ENCODE measurements around the gene NID1. TPM values are rescaled to one million over a fixed set of nuclear protein-coding genes. Genes with fewer than 3 reads are reported as not detected.
A peak's percentile ranks its signal among the peaks of the same experiment; 100 is the strongest.

NID1 gene
- total and polyA plus RNA-seq, 4 donors, result 15.4 to 151 (median 45.1) TPM

DNA sequence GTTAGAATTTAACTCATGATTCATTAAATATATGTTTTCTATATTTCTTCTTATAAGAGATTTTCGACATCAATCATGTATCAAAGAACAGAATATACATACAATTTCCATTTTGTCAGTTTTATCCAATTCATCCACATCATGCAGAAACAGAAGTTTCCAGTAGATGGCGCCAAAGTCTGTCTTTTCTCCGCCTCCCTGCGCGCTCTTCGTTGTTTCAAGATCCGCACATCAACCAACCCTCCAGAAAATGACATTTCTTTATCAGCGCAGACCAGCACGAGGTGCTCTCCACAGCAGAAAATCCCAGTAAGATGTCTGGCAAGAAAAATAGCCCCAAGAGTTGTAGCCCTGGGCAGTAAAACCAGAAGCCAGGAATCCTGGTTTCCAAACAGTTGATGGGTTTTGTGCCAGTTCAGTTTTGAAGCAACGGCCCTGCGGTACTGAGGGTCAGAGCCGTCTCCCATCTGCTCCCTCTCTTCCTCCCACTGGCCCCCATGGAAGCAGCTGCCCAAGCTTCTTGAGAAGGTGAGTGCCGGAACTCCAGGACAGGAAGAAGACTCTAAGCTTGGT lies 38.8 kb upstream of the NID1 start:
- Histone ChIP-seq H3K27me3 (ENCODE audit: control insufficient read depth in 3 of 3, insufficient read depth in 3 of 3, low read length in 2 of 3) (no peaks in the 10 kb centered on the region), H3K4me3 (no peak overlapping the region), H3K27ac (ENCODE audit: low read depth in 1 of 2, low read length in 1 of 2) (no peak overlapping the region), H3K9me3 (ENCODE audit: control insufficient read depth in 4 of 4, insufficient read depth in 3 of 4, low read length in 3 of 4) (peaks cover 0 to 6% (median 0%) of the 10 kb centered on the region in 4 donors), H3K36me3 (ENCODE audit: control insufficient read depth in 4 of 4, insufficient read depth in 4 of 4, low read length in 4 of 4) (no peaks in the 10 kb centered on the region), H3K4me1 (ENCODE audit: control insufficient read depth in 5 of 5, insufficient read depth in 5 of 5, low read length in 5 of 5) (peaks cover 0 to 3% (median 0%) of the 10 kb centered on the region in 5 donors), H3K9ac (ENCODE audit: insufficient read depth in 1 of 2, low read length in 2 of 2) (no peak overlapping the region)
- WGBS, 2 donors, result 25 to 31% methylated on average over 13 of the region's 13 CpGs
- TF ChIP-seq, protein P1, sequence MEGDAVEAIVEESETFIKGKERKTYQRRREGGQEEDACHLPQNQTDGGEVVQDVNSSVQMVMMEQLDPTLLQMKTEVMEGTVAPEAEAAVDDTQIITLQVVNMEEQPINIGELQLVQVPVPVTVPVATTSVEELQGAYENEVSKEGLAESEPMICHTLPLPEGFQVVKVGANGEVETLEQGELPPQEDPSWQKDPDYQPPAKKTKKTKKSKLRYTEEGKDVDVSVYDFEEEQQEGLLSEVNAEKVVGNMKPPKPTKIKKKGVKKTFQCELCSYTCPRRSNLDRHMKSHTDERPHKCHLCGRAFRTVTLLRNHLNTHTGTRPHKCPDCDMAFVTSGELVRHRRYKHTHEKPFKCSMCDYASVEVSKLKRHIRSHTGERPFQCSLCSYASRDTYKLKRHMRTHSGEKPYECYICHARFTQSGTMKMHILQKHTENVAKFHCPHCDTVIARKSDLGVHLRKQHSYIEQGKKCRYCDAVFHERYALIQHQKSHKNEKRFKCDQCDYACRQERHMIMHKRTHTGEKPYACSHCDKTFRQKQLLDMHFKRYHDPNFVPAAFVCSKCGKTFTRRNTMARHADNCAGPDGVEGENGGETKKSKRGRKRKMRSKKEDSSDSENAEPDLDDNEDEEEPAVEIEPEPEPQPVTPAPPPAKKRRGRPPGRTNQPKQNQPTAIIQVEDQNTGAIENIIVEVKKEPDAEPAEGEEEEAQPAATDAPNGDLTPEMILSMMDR (IDR thresholded peaks at IDR 0.05; ENCODE audit: control extremely low read depth, extremely low read depth), result peak; percentile 60
- ATAC-seq (ENCODE audit: insufficient read depth, low FRiP score), result peak; percentile 55
- peak; percentile 71 to 86 (median 82) for DNase-seq

DNA sequence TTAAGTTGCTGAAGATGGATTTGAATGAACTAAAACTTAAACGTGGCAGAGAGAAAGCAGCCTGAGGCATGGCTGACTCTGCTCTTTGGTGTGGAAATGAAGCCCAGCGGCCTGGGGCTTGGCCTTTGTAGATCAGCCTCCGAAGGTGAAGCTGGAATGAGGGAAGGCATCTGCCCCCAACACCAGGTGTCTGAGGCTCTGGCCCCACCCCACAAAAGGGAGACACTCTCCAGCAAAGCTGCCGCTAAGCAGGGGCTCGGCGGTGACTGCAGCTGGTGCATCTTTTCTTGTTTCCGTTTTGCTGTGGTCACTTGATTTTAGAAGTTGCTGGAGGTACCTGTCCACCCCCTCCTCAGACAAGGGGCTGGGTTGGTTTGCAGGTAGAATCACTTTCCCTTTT lies 38.2 kb upstream of the NID1 start:
- Histone ChIP-seq H3K27ac (ENCODE audit: low read depth in 1 of 2, low read length in 1 of 2) (no peak overlapping the region), H3K27me3 (ENCODE audit: control insufficient read depth in 3 of 3, insufficient read depth in 3 of 3, low read length in 2 of 3) (no peaks in the 10 kb centered on the region), H3K36me3 (ENCODE audit: control insufficient read depth in 4 of 4, insufficient read depth in 4 of 4, low read length in 4 of 4) (no peaks in the 10 kb centered on the region), H3K4me3 (no peak overlapping the region), H3K4me1 (ENCODE audit: control insufficient read depth in 5 of 5, insufficient read depth in 5 of 5, low read length in 5 of 5) (peaks cover 0 to 3% (median 0%) of the 10 kb centered on the region in 5 donors), H3K9ac (ENCODE audit: insufficient read depth in 1 of 2, low read length in 2 of 2) (no peak overlapping the region), H3K9me3 (ENCODE audit: control insufficient read depth in 4 of 4, insufficient read depth in 3 of 4, low read length in 3 of 4) (peaks cover 0 to 6% (median 0%) of the 10 kb centered on the region in 4 donors)
- TF ChIP-seq, protein P1 (IDR thresholded peaks at IDR 0.05; ENCODE audit: control extremely low read depth, extremely low read depth), result no peak
- ATAC-seq (ENCODE audit: insufficient read depth, low FRiP score) (no peak), DNase-seq (no peak)
- 35 to 43% methylated on average over 7 of the region's 7 CpGs for WGBS, 2 donors

DNA sequence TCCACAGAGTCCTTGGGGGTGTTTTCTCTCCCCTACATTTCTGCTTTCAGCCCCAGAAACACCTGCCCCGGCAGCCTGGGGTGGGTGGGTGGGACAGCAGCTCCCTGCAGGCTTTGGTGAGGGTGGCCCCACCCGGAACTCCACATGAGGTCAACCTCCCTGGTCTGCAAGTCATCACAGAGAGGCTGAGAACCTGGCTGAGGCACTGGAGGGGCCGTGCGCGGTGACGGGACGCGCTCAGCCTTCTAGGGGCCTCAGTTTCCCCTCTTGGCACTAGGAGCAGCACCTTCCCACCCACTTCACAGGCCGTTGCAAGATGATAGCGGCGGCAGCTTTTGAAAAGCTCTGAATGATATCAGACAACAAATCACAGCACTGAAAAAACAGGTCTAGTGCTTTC lies 37.7 kb upstream of the NID1 start:
- H3K4me3 ChIP-seq, result no peak overlapping the region
- H3K27ac ChIP-seq (ENCODE audit: low read depth in 1 of 2, low read length in 1 of 2), result no peak overlapping the region
- H3K9ac ChIP-seq (ENCODE audit: insufficient read depth in 1 of 2, low read length in 2 of 2), result no peak overlapping the region
- DNase-seq, result no peak
- H3K36me3 ChIP-seq (ENCODE audit: control insufficient read depth in 4 of 4, insufficient read depth in 4 of 4, low read length in 4 of 4), result no peaks in the 10 kb centered on the region
- WGBS, 2 donors, result 80 to 90% methylated on average over 11 of the region's 11 CpGs
- H3K27me3 ChIP-seq (ENCODE audit: control insufficient read depth in 3 of 3, insufficient read depth in 3 of 3, low read length in 2 of 3), result no peaks in the 10 kb centered on the region
- H3K9me3 ChIP-seq (ENCODE audit: control insufficient read depth in 4 of 4, insufficient read depth in 3 of 4, low read length in 3 of 4), result peaks cover 0 to 6% (median 0%) of the 10 kb centered on the region in 4 donors
- no peak for ATAC-seq (ENCODE audit: insufficient read depth, low FRiP score)
- TF ChIP-seq, protein P1 (IDR thresholded peaks at IDR 0.05; ENCODE audit: control extremely low read depth, extremely low read depth), result no peak
- H3K4me1 ChIP-seq (ENCODE audit: control insufficient read depth in 5 of 5, insufficient read depth in 5 of 5, low read length in 5 of 5), result peaks cover 0 to 3% (median 0%) of the 10 kb centered on the region in 5 donors

Measured in lung (tissue), 12 donors.